Right lobe of liver (tissue), 4 donors: Measurements from ENCODE around the gene GYG2.

Source experiments
- CTCF ChIP-seq, 4 donors: fragments of 200-600 bp in 3 of 4; fragments of 450-650 bp in 1 of 4; IDR thresholded peaks; one replicate each; pipeline versions ENCODE4 v1.5.1 to v1.8.0; 2016 to 2022; ENCODE audit warnings: antibody characterized with exemption in 4 of 4, mild to moderate bottlenecking in 2 of 4
- POLR2A ChIP-seq: fragments of 450-650 bp; IDR thresholded peaks from one replicate; pipeline ENCODE4 v1.6.1; 2017; ENCODE audit warnings: antibody characterized with exemption, mild to moderate bottlenecking
- donor health status: DM: no; HTN: no; CAD: no.
- donor health status: DM: no; HTN: no; CAD: no.
- donor health status: DM: no; HTN: yes; CAD: no.

- TF ChIP-seq CTCF (IDR thresholded peaks at IDR 0.05) (peak in 3 of 4 donors; percentile 27 to 41 (median 34)), POLR2A (no peak)
Observed at GRCh38 chrX:2913118-2913517, 84.4 kb downstream of the GYG2 start.
